ENCODE measurements around the gene DIAPH3.

Gene DIAPH3

DNA sequence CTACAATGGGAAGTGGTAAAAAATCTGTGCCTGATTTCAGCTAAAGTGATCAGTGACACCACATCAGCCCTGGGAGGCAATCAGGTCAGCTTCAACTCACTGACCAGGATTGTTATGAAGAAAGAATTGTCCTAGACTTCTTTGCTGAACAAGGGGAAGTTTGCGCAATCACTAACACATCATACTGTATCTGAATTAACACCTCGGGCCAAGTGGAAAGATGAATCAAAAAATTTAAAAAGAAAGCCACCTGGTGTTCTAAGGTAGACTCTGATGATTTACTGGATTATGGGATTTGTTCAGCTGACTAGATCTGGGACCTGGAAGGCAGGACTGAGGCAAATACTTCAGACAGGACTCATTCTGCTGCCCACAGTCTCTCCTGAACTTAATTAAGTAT, 161.8 kb downstream of the DIAPH3 start:
- Histone ChIP-seq H4K20me1 (ENCODE audit: insufficient read depth, low read length, poor library complexity, severe bottlenecking) (no peaks in the 10 kb centered on the region), H3K36me3 (ENCODE audit: insufficient read depth, low read length) (peaks cover 19% of the 10 kb centered on the region; the same call in 1 of the 2 replicates), H3K27me3 (ENCODE audit: insufficient read depth, low read length, poor library complexity, severe bottlenecking) (no peaks in the 10 kb centered on the region), H3K4me1 (ENCODE audit: insufficient read depth, low read length, poor library complexity, severe bottlenecking) (peaks cover 18% of the 10 kb centered on the region), H2AFZ (ENCODE audit: low read length) (no peak overlapping the region), H3K9me3 (ENCODE audit: insufficient read depth, low read depth, low read length) (no peaks in the 10 kb centered on the region), H3K4me2 (ENCODE audit: low read depth, low read length, poor library complexity, severe bottlenecking) (no peak overlapping the region), H3K9ac (ENCODE audit: low read depth, low read length, poor library complexity, severe bottlenecking) (no peak overlapping the region), H3K4me3 (ENCODE audit: low read length, poor library complexity, severe bottlenecking) (no peak overlapping the region), H3K9me2 (replicated peaks; ENCODE audit: low read depth, low read length) (no peaks in the 10 kb centered on the region), H3K79me2 (ENCODE audit: insufficient read depth, low read length) (no peaks in the 10 kb centered on the region), H3F3A (ENCODE audit: low read depth) (no peaks in the 10 kb centered on the region)
- TF ChIP-seq, protein P1, sequence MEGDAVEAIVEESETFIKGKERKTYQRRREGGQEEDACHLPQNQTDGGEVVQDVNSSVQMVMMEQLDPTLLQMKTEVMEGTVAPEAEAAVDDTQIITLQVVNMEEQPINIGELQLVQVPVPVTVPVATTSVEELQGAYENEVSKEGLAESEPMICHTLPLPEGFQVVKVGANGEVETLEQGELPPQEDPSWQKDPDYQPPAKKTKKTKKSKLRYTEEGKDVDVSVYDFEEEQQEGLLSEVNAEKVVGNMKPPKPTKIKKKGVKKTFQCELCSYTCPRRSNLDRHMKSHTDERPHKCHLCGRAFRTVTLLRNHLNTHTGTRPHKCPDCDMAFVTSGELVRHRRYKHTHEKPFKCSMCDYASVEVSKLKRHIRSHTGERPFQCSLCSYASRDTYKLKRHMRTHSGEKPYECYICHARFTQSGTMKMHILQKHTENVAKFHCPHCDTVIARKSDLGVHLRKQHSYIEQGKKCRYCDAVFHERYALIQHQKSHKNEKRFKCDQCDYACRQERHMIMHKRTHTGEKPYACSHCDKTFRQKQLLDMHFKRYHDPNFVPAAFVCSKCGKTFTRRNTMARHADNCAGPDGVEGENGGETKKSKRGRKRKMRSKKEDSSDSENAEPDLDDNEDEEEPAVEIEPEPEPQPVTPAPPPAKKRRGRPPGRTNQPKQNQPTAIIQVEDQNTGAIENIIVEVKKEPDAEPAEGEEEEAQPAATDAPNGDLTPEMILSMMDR (conservative IDR thresholded peaks at IDR 0.05; ENCODE audit: low read length), result no peak
- no peak for TF ChIP-seq EZH2phosphoT487 (IDR thresholded peaks at IDR 0.05; ENCODE audit: borderline replicate concordance)

DNA sequence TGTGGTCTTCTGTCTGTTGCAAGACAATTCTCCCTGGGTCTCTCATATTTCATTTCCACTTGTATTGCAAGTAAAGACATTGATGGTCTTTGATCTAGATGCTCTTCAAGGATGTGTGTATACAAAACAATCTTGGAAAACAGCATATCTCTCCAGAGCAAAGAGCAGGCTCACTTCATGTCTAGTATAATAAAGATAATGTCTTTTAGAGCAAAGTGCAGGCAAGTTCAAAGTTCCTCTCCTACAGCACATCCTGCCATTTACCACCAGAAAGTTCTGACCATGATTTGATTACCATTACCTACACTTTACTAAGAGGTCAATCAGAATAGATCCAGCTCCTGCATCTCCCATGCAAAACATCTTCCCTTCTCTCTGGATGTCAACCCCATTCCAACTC, 162.8 kb downstream of the DIAPH3 start:
- Histone ChIP-seq H3K9me2 (replicated peaks; ENCODE audit: low read depth, low read length) (no peaks in the 10 kb centered on the region), H3K36me3 (ENCODE audit: insufficient read depth, low read length) (peaks cover 21% of the 10 kb centered on the region; the same call in 1 of the 2 replicates), H3K9ac (ENCODE audit: low read depth, low read length, poor library complexity, severe bottlenecking) (no peak overlapping the region), H3K4me1 (ENCODE audit: insufficient read depth, low read length, poor library complexity, severe bottlenecking) (peaks cover 18% of the 10 kb centered on the region), H3K9me3 (ENCODE audit: insufficient read depth, low read depth, low read length) (no peaks in the 10 kb centered on the region), H3K4me3 (ENCODE audit: low read length, poor library complexity, severe bottlenecking) (no peak overlapping the region), H3K79me2 (ENCODE audit: insufficient read depth, low read length) (no peaks in the 10 kb centered on the region), H3K4me2 (ENCODE audit: low read depth, low read length, poor library complexity, severe bottlenecking) (no peak overlapping the region), H2AFZ (ENCODE audit: low read length) (no peak overlapping the region), H3K27me3 (ENCODE audit: insufficient read depth, low read length, poor library complexity, severe bottlenecking) (no peaks in the 10 kb centered on the region), H3F3A (ENCODE audit: low read depth) (no peaks in the 10 kb centered on the region), H4K20me1 (ENCODE audit: insufficient read depth, low read length, poor library complexity, severe bottlenecking) (no peaks in the 10 kb centered on the region)
- TF ChIP-seq, protein P1 (conservative IDR thresholded peaks at IDR 0.05; ENCODE audit: low read length), result no peak
- TF ChIP-seq EZH2phosphoT487 (IDR thresholded peaks at IDR 0.05; ENCODE audit: borderline replicate concordance), result no peak

DNA sequence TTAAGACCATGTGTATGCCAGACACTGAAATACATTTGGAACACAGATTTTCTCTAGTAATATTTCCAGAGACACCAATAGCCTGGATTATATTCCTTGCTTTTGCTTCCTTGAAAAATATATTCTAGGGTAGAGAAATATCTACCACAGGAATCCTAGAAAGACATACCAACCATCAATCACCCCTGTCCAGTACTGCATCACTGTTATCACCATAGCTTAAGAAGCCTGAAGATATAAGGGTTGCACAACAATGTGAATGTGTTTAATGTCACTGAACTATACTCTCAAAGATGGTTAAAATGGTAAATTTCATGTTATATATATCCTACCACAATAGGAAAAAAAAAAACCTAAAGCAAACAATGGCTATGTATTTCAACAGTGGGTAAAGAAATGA, 163.6 kb downstream of the DIAPH3 start:
- Histone ChIP-seq H3K4me1 (ENCODE audit: insufficient read depth, low read length, poor library complexity, severe bottlenecking) (peaks cover 18% of the 10 kb centered on the region), H3K9me3 (ENCODE audit: insufficient read depth, low read depth, low read length) (no peaks in the 10 kb centered on the region), H3K36me3 (ENCODE audit: insufficient read depth, low read length) (peaks cover 21% of the 10 kb centered on the region; the same call in 1 of the 2 replicates), H3K9ac (ENCODE audit: low read depth, low read length, poor library complexity, severe bottlenecking) (no peak overlapping the region), H2AFZ (ENCODE audit: low read length) (no peak overlapping the region), H4K20me1 (ENCODE audit: insufficient read depth, low read length, poor library complexity, severe bottlenecking) (no peaks in the 10 kb centered on the region), H3F3A (ENCODE audit: low read depth) (no peaks in the 10 kb centered on the region), H3K4me2 (ENCODE audit: low read depth, low read length, poor library complexity, severe bottlenecking) (no peak overlapping the region), H3K27me3 (ENCODE audit: insufficient read depth, low read length, poor library complexity, severe bottlenecking) (no peaks in the 10 kb centered on the region), H3K79me2 (ENCODE audit: insufficient read depth, low read length) (no peaks in the 10 kb centered on the region), H3K4me3 (ENCODE audit: low read length, poor library complexity, severe bottlenecking) (no peak overlapping the region), H3K9me2 (replicated peaks; ENCODE audit: low read depth, low read length) (no peaks in the 10 kb centered on the region)
- TF ChIP-seq, protein P1 (conservative IDR thresholded peaks at IDR 0.05; ENCODE audit: low read length), result no peak
- TF ChIP-seq EZH2phosphoT487 (IDR thresholded peaks at IDR 0.05; ENCODE audit: borderline replicate concordance), result no peak
